K562 (cell line): ENCODE results near the gene ASB13. TPM values are rescaled to one million over a fixed set of nuclear protein-coding genes. Genes with fewer than 3 reads are reported as not detected.

Experiments
- ATAC-seq: fragments of 200-7000 bp; cut with Tn5 transposase; 3 replicates; pipeline ENCODE4 v1.9.1; 2020; ENCODE audit warnings: moderate library complexity
- BruUV-seq: library from RNA; stranded (reverse); fragments of 400-500 nt; replicated peaks from 2 replicates; lab custom pipeline; 2021; lab: Mats Ljungman, UMichigan
- CTCF ChIA-PET: fragments of 300-600 bp; formaldehyde crosslinking; extraction: SDS; loops from one replicate; lab custom pipeline; 2021; ENCODE audit warnings: low intra/inter-chr PET ratio; lab: Yijun Ruan, JAX
- POLR2A ChIA-PET: fragments of 300-600, 350-650 bp; sonication (Branson Sonifier 250); formaldehyde crosslinking; extraction: SDS; loops from one replicate; lab custom pipeline; 2021; ENCODE audit warnings: antibody characterized with exemption, inconsistent platforms; lab: Yijun Ruan, JAX
- DNase-seq, 4 experiments: peaks; one replicate each; pipeline versions ENCODE4 v3.0.0 to v3.0.0-alpha.2; 2011 to 2018; ENCODE audit warnings: low spot score in 3 of 4, mixed read lengths in 3 of 4; ENCODE audit errors: extremely low read depth in 1 of 4
- FAIRE-seq: peaks from 2 replicates; lab custom pipeline; 2011; peaks lifted over from hg19 to GRCh38; lab: Jason Lieb, UNC
- H2AFZ ChIP-seq: 2 replicates; pipeline ENCODE4 v1.6.0; 2011; ENCODE audit warnings: low read depth, low read length, control low read depth, inconsistent platforms
- H3K27ac ChIP-seq: fragments of 200-600 bp; 3 replicates; pipeline ENCODE4 v1.8.0; 2011; ENCODE audit warnings: low read depth, mild to moderate bottlenecking, control low read depth, inconsistent platforms, low read length, moderate library complexity, mixed read lengths; ENCODE audit errors: extremely low read depth
- H3K27me3 ChIP-seq, 2 experiments: fragments of 300-600 bp in 1 of 2; 2 replicates in 1 of 2; 3 replicates in 1 of 2; pipeline versions ENCODE4 v1.6.0 to v1.8.0; 2011; ENCODE audit warnings: inconsistent platforms in 2 of 2, low read length in 2 of 2, mild to moderate bottlenecking in 1 of 2, mixed read lengths in 1 of 2, moderate library complexity in 1 of 2; ENCODE audit not compliant: control insufficient read depth in 2 of 2, insufficient read depth in 2 of 2
- H3K36me3 ChIP-seq: fragments of 300-600 bp; 3 replicates; pipeline ENCODE4 v1.8.0; 2011; ENCODE audit warnings: mild to moderate bottlenecking, low read length, inconsistent platforms; ENCODE audit not compliant: control insufficient read depth, insufficient read depth
- H3K4me1 ChIP-seq, 2 experiments: fragments of 200-600 bp in 1 of 2; replicated peaks in 1 of 2; 2 replicates in 1 of 2; 3 replicates in 1 of 2; pipeline versions ENCODE4 v1.5.1 to v1.8.0; 2011; ENCODE audit warnings: inconsistent platforms in 2 of 2, low read length in 2 of 2, mild to moderate bottlenecking in 1 of 2, mixed read lengths in 1 of 2, moderate library complexity in 1 of 2; ENCODE audit not compliant: control insufficient read depth in 2 of 2, insufficient read depth in 2 of 2
- H3K4me2 ChIP-seq: 2 replicates; pipeline ENCODE4 v1.6.1; 2011; ENCODE audit warnings: low read length, control low read depth, inconsistent platforms, mixed read lengths; ENCODE audit not compliant: insufficient read depth
- H3K4me3 ChIP-seq: fragments of 200-600 bp; sonication (generic), shearing (Covaris generic); 2 replicates; pipeline ENCODE4 v1.5.1; 2016; ENCODE audit warnings: control low read depth, inconsistent platforms
- H3K79me2 ChIP-seq: fragments of 200-600 bp; 3 replicates; pipeline ENCODE4 v1.8.0; 2011; ENCODE audit warnings: low read length, inconsistent platforms; ENCODE audit not compliant: control insufficient read depth, insufficient read depth
- H3K9ac ChIP-seq, 2 experiments: 2 replicates each; pipeline versions ENCODE4 v1.6.0 to v1.6.1; 2011; ENCODE audit warnings: low read depth in 2 of 2, low read length in 2 of 2, control low read depth in 1 of 2, inconsistent platforms in 1 of 2, mild to moderate bottlenecking in 1 of 2, mixed read lengths in 1 of 2; ENCODE audit not compliant: insufficient read depth in 1 of 2
- H3K9me1 ChIP-seq: one replicate; pipeline ENCODE4 v1.6.0; 2011; ENCODE audit warnings: inconsistent platforms, mild to moderate bottlenecking, low read length, moderate library complexity; ENCODE audit not compliant: control insufficient read depth, insufficient read depth
- H3K9me3 ChIP-seq: replicated peaks from 2 replicates; pipeline ENCODE4 v1.5.1; 2011; ENCODE audit warnings: low read depth, low read length, inconsistent platforms; ENCODE audit not compliant: control insufficient read depth, insufficient read depth
- H4K20me1 ChIP-seq: replicated peaks from 2 replicates; pipeline ENCODE4 v1.6.1; 2011; ENCODE audit warnings: low read length, inconsistent platforms, mixed read lengths; ENCODE audit not compliant: control insufficient read depth, insufficient read depth
- ATF3 ChIP-seq, 2 experiments: fragments of 450-650 bp in 1 of 2; sonication (generic) in 1 of 2; formaldehyde crosslinking in 1 of 2; IDR thresholded peaks in 1 of 2; conservative IDR thresholded peaks in 1 of 2; 2 replicates each; pipeline versions ENCODE4 v1.6.1 to v1.8.1; 2016 to 2023; ENCODE audit warnings: mild to moderate bottlenecking in 2 of 2, moderate library complexity in 2 of 2, inconsistent platforms in 1 of 2, missing genetic modification reagents in 1 of 2
- CHAMP1 ChIP-seq: fragments of 450-650 bp; IDR thresholded peaks from 2 replicates; pipeline ENCODE4 v1.6.1; 2016; ENCODE audit warnings: mild to moderate bottlenecking
- DPF2 ChIP-seq: fragments of 450-650 bp; IDR thresholded peaks from 2 replicates; pipeline ENCODE4 v1.6.1; 2016
- HDAC1 ChIP-seq, 2 experiments: fragments of 450-650 bp; IDR thresholded peaks; 2 replicates each; pipeline ENCODE4 v1.6.1; 2016 to 2017; ENCODE audit warnings: inconsistent platforms in 1 of 2, mild to moderate bottlenecking in 1 of 2, moderate library complexity in 1 of 2
- HES1 ChIP-seq: fragments of 450-650 bp; IDR thresholded peaks from 2 replicates; pipeline ENCODE4 v1.6.1; 2016; ENCODE audit warnings: low read depth, mild to moderate bottlenecking, moderate library complexity
- HLTF ChIP-seq: fragments of 450-650 bp; IDR thresholded peaks from 2 replicates; pipeline ENCODE4 v1.6.1; 2016
- KAT7 ChIP-seq: sonication (generic); formaldehyde crosslinking; IDR thresholded peaks from 2 replicates; pipeline ENCODE4 v1.8.0; 2022; ENCODE audit warnings: missing genetic modification reagents, mild to moderate bottlenecking, borderline replicate concordance
- MECOM ChIP-seq: fragments of 250-450 bp; sonication (Bioruptor Pico); IDR thresholded peaks from 2 replicates; pipeline ENCODE4 v1.8.0; 2022; ENCODE audit warnings: inconsistent platforms
- NFIX ChIP-seq: fragments of 250-450 bp; sonication (Bioruptor Pico); IDR thresholded peaks from 2 replicates; pipeline ENCODE4 v1.4.0; 2020; ENCODE audit warnings: low read depth, mild to moderate bottlenecking, moderate library complexity
- POLR2B ChIP-seq: fragments of 450-650 bp; IDR thresholded peaks from 2 replicates; pipeline ENCODE4 v1.6.1; 2018; ENCODE audit warnings: low read depth; ENCODE audit not compliant: partially characterized antibody
- RAD21 ChIP-seq, 2 experiments: fragments of 250-450 bp in 1 of 2; fragments of 450-650 bp in 1 of 2; sonication (Bioruptor Pico) in 1 of 2; formaldehyde crosslinking in 1 of 2; IDR thresholded peaks in 1 of 2; conservative IDR thresholded peaks in 1 of 2; 2 replicates each; pipeline versions ENCODE4 v1.4.0 to v1.8.0; 2020 to 2022; ENCODE audit warnings: mild to moderate bottlenecking in 2 of 2, moderate library complexity in 1 of 2
- RAD51 ChIP-seq: fragments of 450-650 bp; IDR thresholded peaks from 2 replicates; pipeline ENCODE4 v1.7.1; 2016; ENCODE audit warnings: low read depth, mild to moderate bottlenecking, borderline replicate concordance
- SRF ChIP-seq, 2 experiments: fragments of 250-450, 450-650 bp in 1 of 2; sonication (Bioruptor Pico) in 1 of 2; sonication (generic) in 1 of 2; formaldehyde crosslinking; IDR thresholded peaks; 2 replicates each; pipeline versions ENCODE4 v1.5.0 to v1.5.1; 2020 to 2022; ENCODE audit warnings: mild to moderate bottlenecking in 1 of 2, missing genetic modification reagents in 1 of 2
- TSC22D4 ChIP-seq: fragments of 450-650 bp; IDR thresholded peaks from 2 replicates; pipeline ENCODE4 v1.6.1; 2016; ENCODE audit warnings: missing genetic modification characterization, missing biosample characterization, control low read depth
- U2AF1 ChIP-seq: fragments of 200-400 bp; formaldehyde crosslinking; optimal IDR thresholded peaks from 2 replicates; pipeline ENCODE3; 2017; ENCODE audit warnings: mild to moderate bottlenecking, low read depth, low read length, moderate library complexity
- VEZF1 ChIP-seq: fragments of 200-800 bp; sonication (Bioruptor generic); IDR thresholded peaks from 2 replicates; pipeline ENCODE4 v1.6.1; 2017; ENCODE audit warnings: missing genetic modification characterization, missing compliant biosample characterization
- ZSCAN29 ChIP-seq: fragments of 450-650 bp; IDR thresholded peaks from 2 replicates; pipeline ENCODE4 v1.6.1; 2017
- WGBS: fragments of 100-300 bp; shearing (Covaris generic); methylation state at CpG from one replicate; pipeline ENCODE4 v1.1.6; 2016; ENCODE audit warnings: low coverage, mixed read lengths; ENCODE audit not compliant: insufficient coverage; ENCODE audit errors: missing lambda C conversion rate; 5-methylcytosine and 5-hydroxymethylcytosine counted together
- in situ Hi-C: fragments of 300-500 bp; cut with MboI; formaldehyde crosslinking; loops from 4 replicates; pipeline ENCODE4 v1.15.0; 2018; ENCODE audit warnings: inconsistent platforms, mixed read lengths
- intact Hi-C: fragments of 100-400 bp; cut with micrococcal nuclease; formaldehyde crosslinking; loops from 2 replicates; pipeline ENCODE4 v1.14.2; 2022
- polyA plus RNA-seq, 8 experiments: library from polyadenylated mRNA; depleted of rRNA in 4 of 8; stranded (reverse) in 5 of 8; unstranded in 3 of 8; fragments of >200 nt; fragmentation: Nextera tagmentation in 2 of 8; fragmentation: Illumina TruSeq in 1 of 8; extraction: Ambion mirVana in 2 of 8; extraction: Trizol in 1 of 8; gene quantifications; 2 replicates each; pipeline versions ENCODE4 v1.2.1 to v1.2.3, GENCODE V29; 2011 to 2014; ENCODE audit warnings: inconsistent platforms in 1 of 8, missing spikeins in 1 of 8
- total RNA-seq, 7 experiments: library from RNA; depleted of rRNA in 6 of 7; stranded (reverse); fragments of >200 nt in 6 of 7; fragmentation: Illumina TruSeq in 2 of 7; extraction: Trizol in 2 of 7; gene quantifications; 2 replicates each; pipeline versions ENCODE4 v1.2.1 to v1.2.3, GENCODE V29; 2011 to 2021; ENCODE audit warnings: low replicate concordance in 1 of 7

Gene ASB13
- total and polyA plus RNA-seq, 9 of the 15 experiments (the other 6 are each of a cell fraction or from before 2014, with no cell fraction given), result 5.2 to 28.8 (median 16.9) TPM

- H2AFZ ChIP-seq, result no peak overlapping the region
- 36% methylated on average over 9 of the region's 10 CpGs for WGBS
- H3K27me3 ChIP-seq, result peaks cover 0 to 6% of the 10 kb centered on the region in 2 experiments; a peak in 1 of 5 replicates
- H4K20me1 ChIP-seq, result no peaks in the 10 kb centered on the region
- H3K27ac ChIP-seq, result no peak overlapping the region
- in situ Hi-C loops (no loop called here), intact Hi-C loops (loop anchor here (5.0 kb wide), 1 partner anchor 165 kb away; no protein-coding TSS in a partner anchor)
- no peaks in the 10 kb centered on the region for H3K9me3 ChIP-seq
- peaks cover 4 to 5% of the 10 kb centered on the region in 2 experiments; a peak in 2 of 5 replicates for H3K4me1 ChIP-seq
- no peaks in the 10 kb centered on the region for H3K79me2 ChIP-seq
- CTCF ChIA-PET, result no interaction called here
- H3K9ac ChIP-seq, result no peak overlapping the region
- no peaks in the 10 kb centered on the region for H3K9me1 ChIP-seq
- H3K4me3 ChIP-seq, result no peak overlapping the region
- peak; percentile 56 for ATAC-seq
- peak in 2 of 4 experiments; percentile 25 to 31 for DNase-seq
- H3K36me3 ChIP-seq, result no peaks in the 10 kb centered on the region
- no TSS peak for BruUV-seq
- POLR2A ChIA-PET, result interaction anchor here (0.8 kb wide), 1 partner anchor 152 kb away, joined by 3 read pairs; no protein-coding TSS in a partner anchor
- FAIRE-seq, result no peak
- H3K4me2 ChIP-seq, result no peak overlapping the region
- TF ChIP-seq U2AF1 (no peak), KAT7 (CRISPR knock-in tag) (no peak), HDAC1 (IDR thresholded peaks at IDR 0.05) (no peak), HES1 (no peak), ZSCAN29 (no peak), RAD51 (no peak), RAD21 (CRISPR knock-in tag; conservative IDR thresholded peaks at IDR 0.05 in 1 of 2, IDR thresholded peaks at IDR 0.05 in 1 of 2) (peak; percentile 17 to 55; a peak in 3 of 4 replicates), DPF2 (no peak), CHAMP1 (no peak), NFIX (CRISPR knock-in tag) (no peak), SRF (CRISPR knock-in tag; IDR thresholded peaks at IDR 0.05) (peak in 1 of 2 experiments; percentile 45; a peak in 1 of 4 replicates), TSC22D4 (tag) (no peak), MECOM (CRISPR knock-in tag) (no peak), POLR2B (no peak), ATF3 (IDR thresholded peaks at IDR 0.05) (no peak), ATF3 (CRISPR knock-in tag; conservative IDR thresholded peaks at IDR 0.05) (no peak), VEZF1 (peak; percentile 28; the same call in 1 of the 2 replicates), HLTF (no peak)
These were observed 59.5 kb downstream of the ASB13 start for GRCh38 chr10:5606864-5607263.
